Measurements from ENCODE around the gene CEP131. TPM values are rescaled to one million over a fixed set of nuclear protein-coding genes. Genes with fewer than 3 reads are reported as not detected.

CEP131 gene
- total and polyA plus RNA-seq, 2 of the 8 experiments (the other 6 are each of a cell fraction or from before 2014, with no cell fraction given): 5.9 to 23.2 TPM

GRCh38 chr17:81144423-81144781, 78.4 kb downstream of the CEP131 start (continued):
- TF ChIP-seq HDAC6 (IDR thresholded peaks at IDR 0.05; ENCODE audit: low read depth, low read length) (no peak), RBBP5 (IDR thresholded peaks at IDR 0.05; ENCODE audit: borderline replicate concordance, low read depth, low read length) (no peak), BCL11A (IDR thresholded peaks at IDR 0.05; ENCODE audit: low read depth in 2 of 2, low read length in 2 of 2) (no peak)

Measured in H1 (cell line).